Keratinocyte (primary cell): ENCODE measurements around the gene LIN7A. TPM values are rescaled to one million over a fixed set of nuclear protein-coding genes. Genes with fewer than 3 reads are reported as not detected.

Experiments
- DNase-seq: peaks from one replicate; pipeline ENCODE4 v3.0.0-alpha.2; 2011; ENCODE audit warnings: low read depth, missing footprints, low spot score
- FAIRE-seq: peaks from 2 replicates; lab custom pipeline; 2011; peaks lifted over from hg19 to GRCh38; lab: Jason Lieb, UNC
- H2AFZ ChIP-seq: 2 replicates; pipeline ENCODE4 v1.6.0; 2012; ENCODE audit warnings: low read length, control low read depth, inconsistent platforms; ENCODE audit not compliant: control insufficient read depth
- H3K27ac ChIP-seq: 2 replicates; pipeline ENCODE4 v1.5.1; 2011; ENCODE audit warnings: low read length; ENCODE audit not compliant: control insufficient read depth, insufficient read depth
- H3K27me3 ChIP-seq: 3 replicates; pipeline ENCODE4 v1.6.0; 2011; ENCODE audit warnings: low read length; ENCODE audit not compliant: control insufficient read depth, insufficient read depth; ENCODE audit errors: extremely low read depth
- H3K36me3 ChIP-seq, 2 experiments: 2 replicates in 1 of 2; 3 replicates in 1 of 2; pipeline ENCODE4 v1.5.1; 2011; ENCODE audit warnings: low read length in 2 of 2, mild to moderate bottlenecking in 1 of 2; ENCODE audit not compliant: control insufficient read depth in 2 of 2, insufficient read depth in 2 of 2; ENCODE audit errors: extremely low read depth in 1 of 2
- H3K4me1 ChIP-seq: 3 replicates; pipeline ENCODE4 v1.5.1; 2011; ENCODE audit warnings: low read length; ENCODE audit not compliant: control insufficient read depth, insufficient read depth; ENCODE audit errors: extremely low read depth
- H3K4me2 ChIP-seq: 3 replicates; pipeline ENCODE4 v1.6.0; 2011; ENCODE audit warnings: low read depth, low read length; ENCODE audit not compliant: control insufficient read depth, insufficient read depth; ENCODE audit errors: extremely low read depth
- H3K4me3 ChIP-seq, 3 experiments: fragments of 200-600 bp in 1 of 3; sonication (generic) in 1 of 3; 2 replicates in 2 of 3; 3 replicates in 1 of 3; pipeline ENCODE4 v1.5.1; 2011 to 2016; ENCODE audit warnings: low read length in 3 of 3, mild to moderate bottlenecking in 3 of 3, control low read depth in 2 of 3, inconsistent platforms in 1 of 3, low read depth in 1 of 3, mixed read lengths in 1 of 3, mixed run types in 1 of 3, moderate library complexity in 1 of 3; ENCODE audit not compliant: control insufficient read depth in 2 of 3, insufficient read depth in 2 of 3; ENCODE audit errors: extremely low read depth in 1 of 3
- H3K79me2 ChIP-seq: 2 replicates; pipeline ENCODE4 v1.6.0; 2012; ENCODE audit warnings: low read length; ENCODE audit not compliant: control insufficient read depth, insufficient read depth
- H3K9ac ChIP-seq: 3 replicates; pipeline ENCODE4 v1.6.0; 2011; ENCODE audit warnings: low read length; ENCODE audit not compliant: control insufficient read depth, insufficient read depth; ENCODE audit errors: extremely low read depth
- H3K9me1 ChIP-seq: 3 replicates; pipeline ENCODE4 v1.6.0; 2011; ENCODE audit warnings: low read length; ENCODE audit not compliant: control insufficient read depth, insufficient read depth; ENCODE audit errors: extremely low read depth
- H3K9me3 ChIP-seq: 2 replicates; pipeline ENCODE4 v1.5.1; 2012; ENCODE audit warnings: low read depth, low read length; ENCODE audit not compliant: control insufficient read depth
- H4K20me1 ChIP-seq: 3 replicates; pipeline ENCODE4 v1.6.0; 2011; ENCODE audit warnings: low read length; ENCODE audit not compliant: control insufficient read depth, insufficient read depth; ENCODE audit errors: extremely low read depth
- CTCF ChIP-seq, 3 experiments: IDR thresholded peaks in 1 of 3; conservative IDR thresholded peaks in 1 of 3; optimal IDR thresholded peaks in 1 of 3; 2 replicates in 2 of 3; 3 replicates in 1 of 3; pipeline versions ENCODE3 to v1.5.1; 2011; ENCODE audit warnings: low read length in 3 of 3, mild to moderate bottlenecking in 3 of 3, moderate library complexity in 2 of 3, control low read depth in 1 of 3, inconsistent platforms in 1 of 3; ENCODE audit not compliant: insufficient read depth in 2 of 3; ENCODE audit errors: extremely low read depth in 1 of 3
- EZH2 ChIP-seq: IDR thresholded peaks from one replicate; pipeline ENCODE4 v1.6.1; 2012; ENCODE audit warnings: inconsistent platforms, mild to moderate bottlenecking, low read length, moderate library complexity
- dilution Hi-C: fragments of 300-500 bp; cut with MboI; formaldehyde crosslinking; loops from one replicate; pipeline ENCODE4 v1.7.0; 2020; ENCODE audit warnings: low sequenced_read_pairs; ENCODE audit not compliant: extremely low pct_ligation_motif_present
- polyA plus RNA-seq, 5 experiments: library from polyadenylated mRNA; depleted of rRNA in 3 of 5; stranded (reverse) in 3 of 5; stranded (forward) in 1 of 5; unstranded in 1 of 5; fragments of >200 nt; gene quantifications; 1 replicate in 1 of 5; 2 replicates in 3 of 5; 3 replicates in 1 of 5; pipeline versions ENCODE4 v1.2.1 to v1.2.3, GENCODE V29; 2011 to 2012; ENCODE audit warnings: missing spikeins in 2 of 5, low read depth in 1 of 5, low replicate concordance in 1 of 5

Gene LIN7A
- polyA plus RNA-seq, 1 donor (not counting 4 experiments of a cell fraction or from before 2014, with no cell fraction given) = not detected

- Histone ChIP-seq H3K9me3 (no peaks in the 10 kb centered on the region), H4K20me1 (no peaks in the 10 kb centered on the region), H3K4me3 (no peak overlapping the region), H2AFZ (no peak overlapping the region), H3K9me1 (no peaks in the 10 kb centered on the region), H3K36me3 (no peaks in the 10 kb centered on the region), H3K4me1 (no peaks in the 10 kb centered on the region), H3K4me2 (no peak overlapping the region), H3K79me2 (no peaks in the 10 kb centered on the region), H3K27ac (no peak overlapping the region), H3K9ac (no peak overlapping the region), H3K27me3 (no peaks in the 10 kb centered on the region)
- TF ChIP-seq EZH2 (no peak), CTCF (optimal IDR thresholded peaks at IDR 0.05 in 1 of 3, IDR thresholded peaks at IDR 0.05 in 1 of 3, conservative IDR thresholded peaks at IDR 0.05 in 1 of 3; ENCODE audit: extremely low read depth in 1 of 3, insufficient read depth in 2 of 3, low read length in 3 of 3) (no peak)
- FAIRE-seq = no peak
- dilution Hi-C loops = no loop called here
- DNase-seq = no peak
Measured at GRCh38 chr12:80754274-80754673, 183.5 kb downstream of the LIN7A start.

GRCh38 chr12:80752464-80752863, 185.3 kb downstream of the LIN7A start:
- no peaks in the 10 kb centered on the region for H3K9me3 ChIP-seq
- no peak overlapping the region for H2AFZ ChIP-seq
- no peaks in the 10 kb centered on the region for H3K27me3 ChIP-seq
- TF ChIP-seq CTCF (optimal IDR thresholded peaks at IDR 0.05 in 1 of 3, IDR thresholded peaks at IDR 0.05 in 1 of 3, conservative IDR thresholded peaks at IDR 0.05 in 1 of 3; ENCODE audit: extremely low read depth in 1 of 3, insufficient read depth in 2 of 3, low read length in 3 of 3) (no peak), EZH2 (no peak)
- no peaks in the 10 kb centered on the region for H3K4me1 ChIP-seq
- H4K20me1 ChIP-seq = no peaks in the 10 kb centered on the region
- H3K9me1 ChIP-seq = no peaks in the 10 kb centered on the region
- no peak overlapping the region for H3K4me3 ChIP-seq
- no peak for FAIRE-seq
- no peak overlapping the region for H3K4me2 ChIP-seq
- dilution Hi-C loops = no loop called here
- no peak overlapping the region for H3K27ac ChIP-seq
- no peak overlapping the region for H3K9ac ChIP-seq
- no peaks in the 10 kb centered on the region for H3K36me3 ChIP-seq
- no peaks in the 10 kb centered on the region for H3K79me2 ChIP-seq
- no peak for DNase-seq
